Activated gamma-delta T cell (primary cell): Measurements from ENCODE around the gene TTPAL.

ENCODE experiments used
- DNase-seq: peaks from one replicate; lab custom pipeline; 2025; lab: John Stamatoyannopoulos, UW

TTPAL gene

GRCh38 chr20:44442298-44443070 lies 33.2 kb upstream of the TTPAL start:
- DNase-seq, result no peak

GRCh38 chr20:44445742-44446710 lies 29.6 kb upstream of the TTPAL start:
- no peak for DNase-seq

DNA sequence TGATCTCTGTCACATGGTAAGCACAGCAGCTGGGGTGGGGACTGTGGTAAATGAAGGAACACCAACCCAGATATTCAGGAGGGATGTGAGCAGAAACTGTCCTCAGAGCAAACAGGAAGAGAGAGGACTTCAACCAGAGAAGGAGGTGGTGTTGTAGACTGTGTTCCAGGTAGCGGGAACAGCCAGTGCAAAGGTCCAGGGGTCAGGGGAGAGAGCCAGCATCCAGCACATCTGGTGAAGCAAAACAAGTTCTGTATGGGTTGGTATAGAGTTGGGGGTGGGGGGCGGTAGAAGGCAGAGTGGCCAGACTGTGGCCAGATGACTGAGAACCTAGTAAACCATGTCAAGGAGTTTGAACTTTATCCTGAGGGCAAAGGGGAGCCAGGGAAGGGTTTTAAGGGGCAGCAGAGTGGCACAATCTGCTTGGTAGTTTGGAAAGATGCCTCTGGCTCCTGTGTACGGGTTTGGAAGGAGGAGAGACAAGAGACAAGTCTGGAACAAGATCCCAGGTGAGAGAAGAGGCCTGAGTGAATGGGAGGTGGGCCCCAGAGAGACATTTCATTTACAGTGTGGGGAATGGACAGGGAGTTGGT lies 27.8 kb upstream of the TTPAL start:
- no peak for DNase-seq

- DNase-seq, result no peak
These were observed 26.7 kb upstream of the TTPAL start for GRCh38 chr20:44448753-44449546.

DNA sequence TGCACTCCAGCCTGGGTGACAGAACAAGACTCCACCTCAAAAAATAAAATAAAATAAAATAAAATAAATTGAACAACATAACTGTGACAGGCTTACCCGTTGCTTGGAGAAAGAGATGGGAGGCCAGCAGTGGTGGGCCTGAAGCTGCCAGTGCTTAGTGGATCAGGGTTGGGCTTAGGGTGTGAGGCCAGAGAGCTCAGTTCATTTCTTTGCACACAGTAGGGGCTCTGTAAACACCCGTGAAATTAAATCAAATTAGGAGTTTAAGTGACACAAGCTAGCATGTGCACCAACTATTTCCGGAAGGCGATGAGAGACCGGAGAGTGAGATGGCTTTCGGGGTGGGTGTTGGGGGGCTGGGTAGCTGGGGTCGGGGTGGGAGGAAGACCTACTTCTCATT lies 25.8 kb upstream of the TTPAL start:
- DNase-seq, result no peak

GRCh38 chr20:44450281-44450889 lies 25.3 kb upstream of the TTPAL start:
- no peak for DNase-seq

GRCh38 chr20:44450903-44451450 lies 24.7 kb upstream of the TTPAL start:
- DNase-seq, result no peak

- no peak for DNase-seq
These were observed 21.2 kb upstream of the TTPAL start for GRCh38 chr20:44454306-44454963.

DNA sequence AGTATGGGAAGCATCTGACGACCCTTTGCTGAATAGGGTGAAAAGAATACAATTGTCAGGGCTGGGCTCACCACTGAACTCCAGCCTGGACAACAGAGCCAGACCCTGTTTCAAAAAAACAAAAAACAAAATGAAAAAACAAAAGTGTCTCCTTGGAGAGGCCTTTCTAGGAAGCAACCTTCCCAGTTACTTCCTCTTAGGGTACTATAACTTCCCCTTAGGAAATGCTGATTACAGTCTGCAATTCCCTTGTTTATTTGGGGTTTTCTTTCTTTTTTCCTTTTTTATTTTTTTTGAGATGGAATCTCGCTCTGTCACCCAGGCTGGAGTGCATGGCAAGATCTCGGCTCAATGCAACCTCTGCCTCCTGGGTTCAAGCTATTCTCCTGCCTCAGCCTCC lies 20.5 kb upstream of the TTPAL start:
- DNase-seq, result no peak

GRCh38 chr20:44456611-44457010 lies 19.1 kb upstream of the TTPAL start:
- no peak for DNase-seq

DNA sequence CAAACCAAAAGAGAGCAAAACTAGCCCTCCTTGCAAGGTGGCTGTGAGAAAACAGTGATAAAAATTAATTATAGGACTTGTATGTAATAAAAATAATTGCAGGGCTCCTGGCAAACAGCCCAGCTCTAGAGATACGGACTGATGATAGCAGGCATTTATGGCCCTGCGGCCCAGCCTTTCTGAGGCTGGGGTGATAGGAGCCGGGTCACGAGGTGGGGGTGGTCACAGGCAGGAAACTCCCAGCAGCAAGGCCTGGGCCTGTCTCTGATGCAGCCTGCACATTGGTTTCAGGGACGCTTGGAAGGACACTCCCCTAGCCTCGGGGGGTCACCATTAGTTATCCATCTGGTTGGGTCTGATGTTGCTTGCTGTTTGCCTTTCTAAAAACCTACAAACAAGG lies 18.7 kb upstream of the TTPAL start:
- no peak for DNase-seq

GRCh38 chr20:44459271-44459670 lies 16.4 kb upstream of the TTPAL start:
- no peak for DNase-seq

DNA sequence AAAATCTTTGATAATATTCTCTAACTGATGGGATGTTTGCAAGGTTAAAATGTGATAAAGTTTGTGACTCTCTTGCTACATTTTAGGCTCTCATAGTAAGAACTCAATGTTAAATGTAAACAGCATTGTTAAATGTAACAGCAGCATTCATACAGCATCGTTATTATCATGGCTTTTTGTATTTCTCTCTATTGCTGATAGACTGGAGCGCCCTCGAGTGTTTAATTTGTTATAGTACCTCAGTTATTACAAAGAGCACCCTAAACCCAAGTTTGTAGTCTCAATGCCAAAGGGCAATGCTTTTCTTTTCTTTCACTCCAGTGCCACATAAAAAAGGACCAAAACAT lies 14.9 kb upstream of the TTPAL start:
- no peak for DNase-seq

GRCh38 chr20:44461142-44461802 lies 14.4 kb upstream of the TTPAL start:
- DNase-seq, result no peak

DNA sequence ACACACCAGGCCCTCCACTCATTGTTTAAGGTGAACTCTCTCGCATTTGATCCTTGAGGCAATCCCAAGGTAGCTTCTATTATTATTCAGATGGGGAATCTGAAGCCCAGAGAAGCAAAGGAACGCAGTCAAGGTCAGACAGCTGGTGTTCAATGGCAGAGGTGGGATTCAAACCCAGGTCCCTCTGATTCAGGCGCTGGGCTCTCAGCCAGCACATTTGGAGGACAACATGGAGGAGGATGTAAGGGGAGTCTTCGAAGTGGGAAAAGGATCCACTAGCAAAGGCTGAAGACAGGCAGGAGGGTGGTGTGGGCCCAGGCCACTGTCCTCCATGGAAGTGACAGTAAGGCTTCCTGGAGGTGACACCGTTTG lies 13.9 kb upstream of the TTPAL start:
- DNase-seq, result no peak

- no peak for DNase-seq
These were observed 12.2 kb upstream of the TTPAL start for GRCh38 chr20:44463466-44463865.

GRCh38 chr20:44464514-44464913 lies 11.2 kb upstream of the TTPAL start:
- DNase-seq, result no peak

DNA sequence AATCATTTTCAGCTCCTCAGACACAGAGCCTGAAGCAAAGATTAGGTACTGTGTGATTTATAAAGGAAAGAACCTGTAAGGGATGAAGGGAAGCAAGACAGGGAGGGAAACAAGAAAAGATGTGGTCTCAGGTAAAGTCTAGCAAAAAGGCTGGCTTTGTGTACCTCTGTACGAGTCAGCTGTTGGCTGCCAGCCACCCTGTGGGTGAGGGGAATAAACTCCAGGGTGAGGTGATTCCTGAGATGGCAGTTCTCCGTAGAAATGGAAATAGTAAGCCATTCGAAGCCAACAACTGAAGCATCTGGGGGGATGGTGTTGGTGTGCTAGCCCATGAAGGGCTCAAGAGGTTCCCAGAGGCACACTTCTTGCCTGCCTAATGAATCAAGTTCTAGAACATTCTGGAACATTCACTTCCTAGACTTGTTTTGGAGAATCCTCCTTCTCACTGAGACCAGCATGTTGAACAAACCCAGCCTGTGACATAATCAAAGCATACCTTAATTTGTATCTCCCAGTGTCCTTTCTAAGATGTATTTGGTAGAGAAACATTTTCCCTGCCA lies 10.6 kb upstream of the TTPAL start:
- no peak for DNase-seq

GRCh38 chr20:44467289-44467883 lies 8.3 kb upstream of the TTPAL start:
- DNase-seq, result no peak
